ENCODE results near the gene PCBP2. TPM values are rescaled to one million over a fixed set of nuclear protein-coding genes. Genes with fewer than 3 reads are reported as not detected.

Gene PCBP2
- total and polyA plus RNA-seq, 11 donors, result 290 to 642 (median 478) TPM

- no peak overlapping the region for H3K27ac ChIP-seq
- H3K4me1 ChIP-seq, result peaks cover 0 to 19% (median 5%) of the 10 kb centered on the region in 12 donors
- intact Hi-C loops (cut with DNase I), result no loop called here
- DNase-seq (no peak), ATAC-seq (peak in 1 of 4 donors; percentile 4)
- WGBS, 4 donors, result 94 to 98% (median 95%) methylated on average over 8 to 10 of the region's 10 CpGs
- H3K9me3 ChIP-seq, result no peaks in the 10 kb centered on the region
- H3K4me3 ChIP-seq, result no peak overlapping the region
- peaks cover 0 to 74% (median 63%) of the 10 kb centered on the region in 9 donors for H3K36me3 ChIP-seq
- TF ChIP-seq CTCF (IDR thresholded peaks at IDR 0.05), result no peak
- TF ChIP-seq POLR2A (IDR thresholded peaks at IDR 0.05), result no peak
- H3K27me3 ChIP-seq, result no peaks in the 10 kb centered on the region
Observed at GRCh38 chr12:53485955-53486735, 34.2 kb downstream of the PCBP2 start.

GRCh38 chr12:53486736-53487487, 35.0 kb downstream of the PCBP2 start:
- ATAC-seq (no peak), DNase-seq (no peak)
- H3K27ac ChIP-seq, result no peak overlapping the region
- H3K4me1 ChIP-seq, result peaks cover 0 to 13% (median 4%) of the 10 kb centered on the region in 12 donors
- intact Hi-C loops (cut with DNase I), result no loop called here
- H3K9me3 ChIP-seq, result no peaks in the 10 kb centered on the region
- 81 to 87% (median 84%) methylated on average over 14 to 17 of the region's 17 CpGs for WGBS, 4 donors
- no peaks in the 10 kb centered on the region for H3K27me3 ChIP-seq
- no peak for TF ChIP-seq CTCF (IDR thresholded peaks at IDR 0.05)
- no peak for TF ChIP-seq POLR2A (IDR thresholded peaks at IDR 0.05)
- peaks cover 0 to 66% (median 56%) of the 10 kb centered on the region in 9 donors for H3K36me3 ChIP-seq
- no peak overlapping the region for H3K4me3 ChIP-seq

- no peak for ATAC-seq
- no peak for TF ChIP-seq POLR2A (IDR thresholded peaks at IDR 0.05)
- no peak for TF ChIP-seq CTCF (IDR thresholded peaks at IDR 0.05)
- WGBS, 4 donors, result 90 to 98% (median 96%) methylated on average over 5 of the region's 5 CpGs
- Histone ChIP-seq H3K9me3 (no peaks in the 10 kb centered on the region), H3K36me3 (peaks cover 0 to 43% (median 33%) of the 10 kb centered on the region in 9 donors), H3K4me1 (peaks cover 0 to 22% (median 16%) of the 10 kb centered on the region in 12 donors), H3K27ac (no peak overlapping the region), H3K27me3 (no peaks in the 10 kb centered on the region), H3K4me3 (no peak overlapping the region)
- intact Hi-C loops (cut with DNase I), result no loop called here
- DNase-seq, result no peak
Observed at GRCh38 chr12:53489242-53489864, 37.5 kb downstream of the PCBP2 start.
